Measurements from ENCODE around the gene RPS25.

- TF ChIP-seq EP300 (IDR thresholded peaks at IDR 0.05) (no peak), POLR2A (IDR thresholded peaks at IDR 0.05) (no peak), CTCF (IDR thresholded peaks at IDR 0.05) (no peak), POLR2AphosphoS5 (IDR thresholded peaks at IDR 0.05) (no peak)
Measured at GRCh38 chr11:119051440-119052162, 33.5 kb upstream of the RPS25 start.
